ENCODE results near the gene RAD51B.

- TF ChIP-seq POLR2A (IDR thresholded peaks at IDR 0.05; ENCODE audit: low read depth, low read length) (no peak), TAF1 (IDR thresholded peaks at IDR 0.05; ENCODE audit: low read depth, low read length) (no peak), PAX5 (IDR thresholded peaks at IDR 0.05; ENCODE audit: insufficient read depth, low read length, severe bottlenecking) (no peak), POLR2AphosphoS5 (IDR thresholded peaks at IDR 0.05; ENCODE audit: low read depth, low read length) (no peak), POU2F2 (IDR thresholded peaks at IDR 0.05; ENCODE audit: low read depth, low read length) (no peak), SPI1 (IDR thresholded peaks at IDR 0.05; ENCODE audit: low read depth, low read length) (no peak)
These were observed 586.4 kb downstream of the RAD51B start for GRCh38 chr14:68405961-68406360.

Measured in GM12891 (cell line).